Jurkat, Clone E6-1 (cell line): ENCODE results near the gene GNAL.

Source experiments
- DNase-seq: peaks from one replicate; pipeline ENCODE4 v3.0.0-alpha.2; 2011; ENCODE audit warnings: low read depth, low spot score
- H3K4me3 ChIP-seq: 2 replicates; pipeline ENCODE4 v1.5.1; 2011; ENCODE audit warnings: mild to moderate bottlenecking, low read length, control low read depth, moderate library complexity

GNAL gene

DNA sequence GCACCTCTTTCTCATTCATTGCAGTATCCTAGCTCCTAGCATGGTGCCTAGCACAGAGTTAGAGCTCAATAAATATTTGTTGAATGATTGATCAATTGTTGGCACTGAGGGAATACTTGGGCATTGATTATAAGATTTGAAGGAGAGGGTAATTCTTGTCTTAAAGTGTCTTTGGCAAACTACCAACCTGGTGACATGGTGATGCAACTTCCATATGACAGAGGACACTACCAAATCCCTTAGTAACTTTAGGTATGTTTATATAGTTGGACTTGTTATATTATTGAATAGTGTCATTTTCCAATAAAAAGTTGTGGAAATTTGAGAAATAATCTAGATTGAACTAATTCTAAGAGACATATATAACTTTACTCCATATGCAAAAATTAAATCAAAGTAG is 103.6 kb downstream of the GNAL start:
- DNase-seq = no peak
- H3K4me3 ChIP-seq = no peak overlapping the region

DNA sequence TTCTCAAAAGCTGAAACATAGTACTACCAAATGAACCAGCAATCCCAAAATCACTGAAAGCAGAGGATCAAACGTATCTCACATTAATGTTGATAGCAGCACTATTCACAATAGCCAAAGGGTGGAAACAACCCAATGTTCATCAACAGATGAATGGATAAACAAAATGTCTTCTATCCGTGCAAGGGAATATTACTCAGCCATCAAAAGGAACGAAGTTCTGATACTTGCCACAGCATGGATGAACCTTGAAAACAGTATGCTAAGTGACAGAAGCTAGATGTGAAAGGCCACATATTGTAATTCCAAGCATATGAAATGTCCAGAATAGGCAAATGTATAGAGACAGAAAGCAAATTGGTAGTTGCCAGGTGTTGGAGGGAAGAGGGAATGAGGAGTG is 105.1 kb downstream of the GNAL start:
- H3K4me3 ChIP-seq = no peak overlapping the region

DNA sequence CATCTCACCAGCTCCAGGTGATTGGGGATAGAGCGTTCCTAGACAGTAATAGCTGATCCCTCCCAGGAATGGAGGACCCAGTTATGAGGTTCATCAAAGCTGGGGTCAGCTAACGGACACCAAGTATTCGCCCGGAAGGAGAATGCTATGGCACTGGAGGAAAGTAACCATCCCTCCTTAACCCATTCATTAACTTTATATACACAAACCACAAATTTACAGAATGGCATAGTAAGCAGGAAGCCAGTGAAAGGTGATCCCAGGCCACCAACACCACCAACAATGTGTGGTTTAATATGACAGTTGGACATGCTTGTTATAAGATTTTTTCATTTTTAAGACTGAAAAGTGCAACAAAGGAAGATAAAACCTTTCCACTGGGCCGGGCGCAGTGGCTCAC is 106.9 kb downstream of the GNAL start:
- H3K4me3 ChIP-seq = no peak overlapping the region
- no peak for DNase-seq

More for the DNA sequence above, 105.1 kb downstream of the GNAL start:
- DNase-seq = no peak

DNA sequence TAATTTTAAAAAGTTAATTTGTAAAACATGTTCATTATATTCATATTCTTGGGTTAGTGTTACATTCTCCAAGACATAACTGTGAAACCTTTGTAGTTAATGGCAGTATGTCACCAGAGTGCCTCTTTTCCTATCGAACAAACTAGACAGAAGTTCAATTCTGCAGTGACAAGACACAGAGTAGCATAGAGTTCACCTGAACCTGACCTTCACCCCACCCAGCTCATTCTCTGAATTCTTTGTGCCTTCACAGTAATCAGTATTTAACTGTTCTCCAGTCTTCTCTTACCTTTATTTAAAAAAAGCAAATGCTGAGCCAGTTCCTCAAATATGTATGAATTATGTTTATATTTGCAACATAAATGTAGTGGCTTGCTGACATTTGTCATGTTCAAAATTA is 109.2 kb downstream of the GNAL start:
- no peak for DNase-seq

DNA sequence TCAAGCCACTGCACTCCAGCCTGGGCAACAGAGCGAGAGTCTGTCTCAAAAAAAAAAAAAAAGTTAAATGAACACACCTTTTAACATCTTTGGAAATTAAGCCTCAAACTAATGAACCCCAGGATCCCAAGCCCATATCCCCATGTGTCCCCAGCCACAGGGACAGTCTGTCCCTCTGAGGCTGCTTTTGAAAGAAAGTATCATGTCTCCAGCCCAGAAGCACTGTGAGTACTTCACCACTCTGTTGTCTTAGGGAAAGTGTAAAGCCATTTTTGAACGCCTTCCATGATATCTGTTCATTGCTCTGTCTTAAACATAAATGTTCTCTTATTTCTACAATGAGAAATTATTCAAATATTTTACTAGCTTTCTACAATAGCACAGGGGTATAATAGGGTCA is 110.0 kb downstream of the GNAL start:
- DNase-seq = no peak
- H3K4me3 ChIP-seq = no peak overlapping the region

More for the DNA sequence above, 109.2 kb downstream of the GNAL start:
- H3K4me3 ChIP-seq = no peak overlapping the region

DNA sequence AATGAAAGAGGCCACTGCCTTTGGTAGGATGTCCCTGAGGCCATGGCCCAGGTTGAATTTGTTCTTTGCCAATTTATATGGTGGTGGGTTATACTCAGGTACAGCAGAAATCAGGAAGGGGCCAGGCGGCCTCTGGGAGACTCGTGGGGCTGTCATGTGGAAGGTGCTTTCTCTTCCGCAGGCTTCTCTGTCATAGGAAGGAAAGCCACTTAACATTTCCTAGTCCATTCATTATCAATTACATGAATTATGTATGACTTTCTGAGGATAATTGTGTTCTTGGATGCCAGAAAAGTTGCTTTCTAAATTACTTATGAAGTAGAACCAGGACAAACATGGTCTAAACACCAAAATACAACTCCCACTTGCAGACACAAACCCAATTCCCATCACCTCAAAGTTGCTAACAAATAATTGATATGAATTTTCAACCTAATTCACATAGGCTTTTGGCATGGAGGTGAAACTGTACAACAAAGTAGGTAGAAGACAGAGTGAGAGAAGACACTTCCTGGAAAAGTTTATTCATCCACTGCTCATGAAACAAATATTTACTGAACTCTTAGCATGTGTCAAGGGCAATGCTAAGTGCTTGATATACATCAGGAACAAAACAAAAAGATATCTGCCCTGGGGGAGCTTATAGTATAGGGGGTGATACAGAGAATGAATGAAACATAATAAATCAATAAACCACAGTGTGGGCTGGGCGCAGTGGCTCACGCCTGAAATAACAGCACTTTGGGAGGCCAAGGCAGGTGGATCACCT is 111.7 kb downstream of the GNAL start:
- no peak for DNase-seq
- no peak overlapping the region for H3K4me3 ChIP-seq

DNA sequence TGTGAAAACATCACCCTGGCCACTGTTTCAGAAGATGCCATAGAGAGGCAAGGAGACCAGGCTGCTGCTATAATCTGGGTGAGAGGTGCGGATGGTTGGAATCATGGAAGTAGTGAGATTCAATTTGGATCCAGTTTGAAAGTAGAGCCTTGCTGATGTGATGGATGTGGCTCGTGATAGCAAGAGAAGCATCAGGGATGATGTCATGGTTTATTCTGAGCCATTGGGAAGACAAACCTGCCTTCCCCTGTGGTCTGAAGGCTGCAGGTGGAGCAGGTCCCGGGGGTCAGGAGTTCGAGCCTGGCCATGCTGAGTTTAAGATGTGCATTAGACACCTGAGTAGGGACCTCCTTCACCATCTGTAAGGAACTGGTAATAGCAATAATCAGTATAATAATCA is 112.5 kb downstream of the GNAL start:
- DNase-seq = no peak

DNA sequence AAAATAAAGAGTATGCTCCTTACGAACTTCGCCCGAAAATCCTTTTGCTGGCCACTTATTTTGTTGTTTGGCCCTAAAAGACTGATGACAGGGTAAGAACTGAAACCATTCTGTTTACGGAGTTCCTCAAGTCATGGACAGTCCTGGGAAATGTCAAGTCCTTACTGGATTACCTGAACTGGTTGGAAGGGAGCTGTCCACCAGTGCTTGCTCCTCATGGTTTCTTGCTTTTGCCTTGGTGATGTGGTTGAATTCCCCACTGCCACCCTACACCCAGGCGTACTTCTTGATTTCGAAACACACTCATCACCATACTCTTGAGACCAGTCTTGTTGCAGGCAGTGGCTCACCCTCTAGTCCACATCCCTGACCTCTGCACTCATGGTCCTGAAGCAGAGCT is 113.1 kb downstream of the GNAL start:
- H3K4me3 ChIP-seq = no peak overlapping the region
- no peak for DNase-seq

More for the DNA sequence above, 112.5 kb downstream of the GNAL start:
- no peak overlapping the region for H3K4me3 ChIP-seq

DNA sequence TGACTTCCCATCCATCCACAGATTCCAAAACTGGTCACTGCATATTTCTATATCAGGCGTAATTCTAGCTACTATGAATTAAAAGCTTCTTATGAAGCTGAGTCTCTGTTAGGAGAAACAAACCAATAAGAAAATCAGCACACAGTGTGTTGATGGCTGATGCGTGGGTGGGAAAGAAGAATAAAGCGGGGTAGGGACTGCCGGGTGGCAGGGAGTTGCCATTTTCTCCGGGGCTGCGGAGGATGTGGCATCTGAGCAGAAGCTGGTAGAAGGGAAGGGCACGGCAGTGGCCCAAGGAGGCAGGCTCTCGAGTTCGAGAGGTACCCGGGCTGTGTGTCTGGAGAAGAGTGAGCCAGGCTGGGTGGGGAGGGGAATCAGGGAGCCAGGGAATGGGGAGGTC is 113.5 kb downstream of the GNAL start:
- no peak overlapping the region for H3K4me3 ChIP-seq
- DNase-seq = no peak

DNA sequence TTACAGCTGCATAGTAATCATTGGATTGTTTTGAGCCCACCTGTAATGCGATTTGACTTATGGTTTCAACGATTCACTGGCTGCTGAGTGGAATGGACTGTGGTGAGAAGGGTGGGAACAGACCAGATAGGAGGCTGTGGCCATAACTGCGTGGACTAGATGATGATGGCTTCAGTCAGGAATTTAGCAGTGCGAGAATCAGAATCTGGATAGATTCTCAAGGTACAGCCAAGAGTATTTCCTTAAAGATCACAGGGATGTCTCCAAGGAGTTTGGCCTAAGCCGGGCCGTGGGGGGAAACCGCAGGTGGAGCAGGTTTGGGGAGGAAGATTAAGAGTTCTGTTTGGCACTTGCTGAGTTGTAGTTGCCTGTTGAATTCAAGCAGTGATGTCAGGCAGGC is 118.2 kb downstream of the GNAL start:
- H3K4me3 ChIP-seq = no peak overlapping the region
- DNase-seq = no peak

DNA sequence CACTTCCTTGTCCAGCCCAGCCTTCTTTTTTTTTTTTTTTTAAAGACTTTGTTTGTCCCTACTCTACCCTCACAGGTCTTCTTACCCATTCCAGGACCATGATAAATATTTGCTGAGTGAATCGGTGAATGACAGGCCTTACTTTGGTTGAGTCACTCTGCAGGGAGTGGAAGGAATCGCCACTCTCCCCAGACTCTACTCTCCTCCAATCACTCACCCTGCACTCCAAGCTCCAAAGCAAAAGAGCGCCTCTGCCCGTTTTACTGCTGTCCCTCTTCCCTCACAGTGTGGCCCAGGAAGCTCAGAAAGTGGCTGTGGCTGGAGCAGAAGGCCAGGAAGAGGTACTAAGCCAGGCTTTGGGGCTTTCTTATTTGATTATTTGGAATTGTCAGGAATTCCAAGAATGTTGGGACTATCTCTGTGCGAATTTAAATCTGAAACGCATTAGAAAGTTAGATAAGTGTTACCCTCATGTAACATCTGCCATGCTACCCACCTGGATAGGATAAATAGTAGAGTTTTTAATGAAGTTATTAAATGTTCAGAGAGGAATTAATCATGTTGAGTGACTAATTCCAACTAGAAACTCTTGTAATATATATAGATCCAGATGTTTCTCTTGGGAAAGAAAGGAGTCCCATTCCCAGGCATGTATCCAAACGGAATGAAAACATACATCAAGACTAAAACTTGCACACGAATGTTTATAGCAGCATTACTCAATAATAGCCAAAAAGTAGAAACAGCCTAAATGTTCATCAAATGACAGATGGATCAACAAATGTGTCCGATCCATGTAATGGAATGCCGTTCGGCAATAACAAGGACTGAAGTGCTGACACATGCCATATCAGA is 119.2 kb downstream of the GNAL start:
- no peak for DNase-seq

DNA sequence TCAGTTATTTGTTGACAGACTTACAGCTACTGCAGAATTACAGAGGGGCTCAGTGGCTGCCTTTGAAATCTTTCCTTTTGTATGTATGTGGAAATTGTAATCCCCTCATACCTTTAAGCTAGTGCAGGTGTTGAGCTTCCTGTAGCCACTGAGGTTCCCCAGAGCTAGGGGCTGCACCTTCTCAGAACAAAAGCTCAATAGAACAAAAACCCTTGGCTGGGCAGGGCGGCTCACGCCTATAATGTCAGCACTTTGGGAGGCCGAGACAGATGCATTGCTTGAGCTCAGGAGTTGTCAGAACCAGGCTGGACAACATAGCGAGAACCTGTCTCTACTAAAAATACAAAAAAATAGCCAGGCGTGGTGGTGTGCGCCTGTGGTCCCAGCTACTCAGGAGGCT is 120.8 kb downstream of the GNAL start:
- no peak for DNase-seq
- no peak overlapping the region for H3K4me3 ChIP-seq

More for the DNA sequence above, 119.2 kb downstream of the GNAL start:
- no peak overlapping the region for H3K4me3 ChIP-seq

DNA sequence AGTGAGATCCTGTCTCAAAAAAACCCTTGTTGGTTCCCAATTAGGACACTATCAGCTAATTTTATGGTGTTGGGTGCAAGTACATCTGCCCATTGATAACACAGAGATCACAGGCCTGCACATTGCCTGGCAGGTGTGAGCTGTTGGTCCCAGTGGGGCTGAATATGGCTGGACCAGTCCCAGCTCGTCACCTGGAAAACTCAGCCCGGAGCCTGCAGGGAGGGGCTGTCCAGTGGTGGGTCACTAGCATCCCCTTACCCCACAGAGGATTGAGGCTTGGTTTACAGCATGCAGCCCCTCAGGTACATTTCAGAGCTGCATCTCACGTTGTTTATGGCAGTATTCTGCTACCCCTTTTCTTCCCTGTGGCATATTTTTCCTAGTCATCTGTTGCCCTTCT is 121.3 kb downstream of the GNAL start:
- no peak for DNase-seq
- H3K4me3 ChIP-seq = no peak overlapping the region

DNA sequence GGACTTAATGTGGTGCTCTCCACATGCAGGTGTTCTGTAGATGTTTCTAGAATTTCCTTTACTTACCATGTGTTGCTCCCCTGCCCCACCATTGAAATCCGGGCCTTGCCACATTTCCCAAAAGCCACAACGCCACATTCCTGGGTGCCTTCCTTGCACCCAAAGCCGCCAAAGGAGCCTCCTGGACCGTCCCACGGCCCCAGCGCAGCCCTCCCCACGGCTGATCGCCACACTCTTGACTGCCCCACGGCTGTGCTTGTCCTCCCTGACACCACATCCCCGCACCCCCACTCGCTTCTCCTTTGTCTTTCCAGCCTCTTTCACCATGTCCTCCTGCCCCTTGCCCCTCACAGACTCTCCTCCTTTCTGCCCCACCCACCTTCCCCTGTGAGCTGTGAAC is 121.9 kb downstream of the GNAL start:
- no peak for DNase-seq
- H3K4me3 ChIP-seq = no peak overlapping the region

DNA sequence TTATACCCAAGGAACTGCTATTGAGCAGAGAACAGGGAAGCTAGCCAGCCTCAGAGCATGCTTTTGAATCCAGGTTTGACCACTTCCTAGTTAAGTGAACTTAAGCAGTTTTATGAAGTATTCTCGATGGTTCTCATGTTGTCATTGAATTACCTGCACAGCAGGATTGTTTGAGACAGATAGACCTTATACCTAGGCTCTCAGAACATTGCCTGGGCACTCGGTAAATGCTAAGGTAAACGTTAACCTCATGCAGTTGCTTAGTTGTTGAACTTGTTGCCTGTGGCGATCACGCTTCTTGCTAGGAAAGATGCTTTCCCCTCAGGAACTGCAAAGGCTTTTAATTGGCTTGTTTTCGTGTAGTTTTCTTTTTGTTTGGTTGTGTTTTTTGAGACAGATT is 128.2 kb downstream of the GNAL start:
- no peak overlapping the region for H3K4me3 ChIP-seq
- no peak for DNase-seq

DNA sequence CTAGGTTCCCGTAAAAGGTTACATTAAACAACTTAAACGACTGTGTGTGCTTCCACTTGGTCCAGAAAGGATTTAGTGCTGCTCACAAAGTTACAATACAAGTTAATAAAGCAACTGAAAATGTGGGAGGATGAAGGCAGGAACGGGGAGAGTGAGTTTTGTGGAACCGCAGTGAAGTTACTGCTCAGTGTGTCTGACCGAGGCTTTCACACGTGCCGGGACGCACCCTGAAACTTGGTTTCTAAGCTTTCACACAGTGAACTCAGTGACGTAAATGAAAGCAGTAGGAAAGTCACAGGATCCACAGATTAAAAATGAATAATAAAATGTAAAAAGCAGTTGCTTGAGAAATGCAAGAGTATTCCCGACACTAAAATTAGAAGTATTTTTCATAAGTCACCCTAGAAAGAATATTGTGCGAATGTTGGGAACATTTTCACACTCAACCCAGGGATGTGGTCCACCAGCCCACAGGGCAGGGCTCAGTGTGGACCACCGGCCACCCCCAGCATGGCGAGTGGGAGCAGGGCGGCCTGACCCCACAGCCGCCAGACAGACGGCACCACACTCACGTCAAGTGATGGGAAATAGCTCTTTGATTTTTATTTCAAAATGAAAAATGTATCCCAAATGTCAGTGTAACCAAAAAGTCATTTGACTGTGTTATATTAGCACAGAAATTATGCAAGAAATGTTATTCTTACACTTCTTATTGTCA is 129.6 kb downstream of the GNAL start:
- H3K4me3 ChIP-seq = no peak overlapping the region
- no peak for DNase-seq

DNA sequence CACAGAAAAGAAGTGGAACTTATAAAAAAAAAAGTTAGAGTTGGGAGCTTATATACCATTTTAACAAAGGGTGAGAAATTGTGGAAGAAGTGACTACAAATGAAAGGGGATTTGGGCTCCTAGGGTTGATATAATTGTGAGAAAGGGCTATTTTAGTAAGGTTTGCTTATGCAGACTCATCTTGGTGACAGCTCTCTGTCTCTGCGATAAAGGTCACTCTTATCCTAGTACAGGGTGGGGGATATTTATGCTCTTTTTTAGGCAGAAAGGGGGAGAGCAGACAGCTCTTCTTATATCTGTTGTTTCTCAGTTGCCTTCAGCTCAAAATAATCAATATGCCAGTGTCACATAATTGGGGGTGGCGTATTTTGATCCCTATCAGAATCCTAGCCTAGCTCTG is 130.9 kb downstream of the GNAL start:
- H3K4me3 ChIP-seq = no peak overlapping the region
- no peak for DNase-seq

DNA sequence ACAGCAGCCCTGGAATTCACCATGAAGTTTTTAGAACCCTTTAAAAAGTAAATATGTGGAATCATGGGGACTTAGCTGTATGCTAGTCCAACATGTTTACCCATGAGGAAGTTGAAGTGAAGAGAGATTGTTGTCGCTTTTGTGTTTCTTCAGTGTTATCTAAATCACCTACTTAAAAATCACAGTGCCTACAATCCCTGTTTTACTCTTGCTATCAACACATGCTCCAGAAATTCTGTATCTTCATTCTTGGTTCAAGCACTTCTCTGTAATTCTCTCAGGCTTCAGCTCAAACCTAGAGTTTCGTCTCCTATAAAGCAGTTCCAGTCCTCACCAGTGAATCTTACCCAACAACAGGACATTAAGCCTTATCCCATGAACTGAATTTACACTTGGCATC is 131.6 kb downstream of the GNAL start:
- no peak overlapping the region for H3K4me3 ChIP-seq
- DNase-seq = no peak

DNA sequence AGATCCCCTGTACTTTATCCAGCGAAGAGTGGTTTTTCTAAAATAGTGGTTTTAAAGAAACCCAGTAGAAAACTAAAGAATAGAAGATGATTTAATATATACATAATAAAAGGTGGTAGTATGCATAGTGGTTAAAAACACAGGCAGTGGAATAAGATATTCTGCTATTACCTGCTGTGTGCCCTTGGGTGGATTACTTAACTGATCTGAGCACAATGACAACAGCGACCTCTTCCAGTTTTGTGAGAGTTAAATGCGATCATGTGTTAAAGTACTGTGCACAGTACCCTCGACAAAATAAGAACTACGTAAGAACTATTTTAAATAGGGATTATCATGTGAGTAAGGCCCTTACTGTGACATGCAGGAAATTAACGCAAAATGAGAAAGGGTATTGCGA is 132.1 kb downstream of the GNAL start:
- no peak for DNase-seq
- H3K4me3 ChIP-seq = no peak overlapping the region

DNA sequence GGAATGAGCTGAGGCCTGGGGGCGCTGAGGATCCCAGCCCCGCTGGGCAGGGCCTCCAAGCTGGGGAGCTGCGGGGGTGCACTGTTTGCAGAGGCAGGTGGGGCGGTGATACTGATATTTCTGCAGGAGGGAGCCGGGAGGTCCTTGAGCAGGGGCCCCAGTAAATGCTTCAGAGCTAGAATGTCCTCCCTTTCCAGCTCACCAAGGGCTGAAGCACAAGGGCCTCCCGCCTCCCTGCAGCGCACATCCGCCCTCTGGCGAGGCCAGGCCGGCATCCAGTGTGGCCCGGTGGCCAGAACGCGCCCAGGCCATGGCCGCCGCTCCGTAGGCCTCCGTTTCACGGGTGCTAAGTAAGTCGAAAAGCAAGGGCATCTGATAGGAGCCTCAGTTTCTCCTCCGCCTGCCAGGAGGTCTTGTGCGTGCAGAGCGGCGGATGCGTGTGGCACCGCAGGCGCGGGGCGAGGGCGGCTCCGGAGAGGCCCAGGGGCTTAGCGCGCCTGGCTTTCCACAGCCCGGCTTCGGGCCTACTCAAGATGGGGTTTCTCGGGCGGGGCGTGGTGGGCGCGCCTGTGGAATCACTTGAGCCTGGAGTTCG is 132.7 kb downstream of the GNAL start:
- DNase-seq = no peak
- no peak overlapping the region for H3K4me3 ChIP-seq
